GM21717 (cell line): Measurements from ENCODE around the gene ARHGEF16.

Experiments
- ATAC-seq: cut with Tn5 transposase; IDR thresholded peaks from one replicate; pipeline ENCODE4 v1.9.1; 2021; ENCODE audit warnings: mild to moderate bottlenecking, moderate library complexity; ENCODE audit not compliant: unreplicated experiment

ARHGEF16 gene

DNA sequence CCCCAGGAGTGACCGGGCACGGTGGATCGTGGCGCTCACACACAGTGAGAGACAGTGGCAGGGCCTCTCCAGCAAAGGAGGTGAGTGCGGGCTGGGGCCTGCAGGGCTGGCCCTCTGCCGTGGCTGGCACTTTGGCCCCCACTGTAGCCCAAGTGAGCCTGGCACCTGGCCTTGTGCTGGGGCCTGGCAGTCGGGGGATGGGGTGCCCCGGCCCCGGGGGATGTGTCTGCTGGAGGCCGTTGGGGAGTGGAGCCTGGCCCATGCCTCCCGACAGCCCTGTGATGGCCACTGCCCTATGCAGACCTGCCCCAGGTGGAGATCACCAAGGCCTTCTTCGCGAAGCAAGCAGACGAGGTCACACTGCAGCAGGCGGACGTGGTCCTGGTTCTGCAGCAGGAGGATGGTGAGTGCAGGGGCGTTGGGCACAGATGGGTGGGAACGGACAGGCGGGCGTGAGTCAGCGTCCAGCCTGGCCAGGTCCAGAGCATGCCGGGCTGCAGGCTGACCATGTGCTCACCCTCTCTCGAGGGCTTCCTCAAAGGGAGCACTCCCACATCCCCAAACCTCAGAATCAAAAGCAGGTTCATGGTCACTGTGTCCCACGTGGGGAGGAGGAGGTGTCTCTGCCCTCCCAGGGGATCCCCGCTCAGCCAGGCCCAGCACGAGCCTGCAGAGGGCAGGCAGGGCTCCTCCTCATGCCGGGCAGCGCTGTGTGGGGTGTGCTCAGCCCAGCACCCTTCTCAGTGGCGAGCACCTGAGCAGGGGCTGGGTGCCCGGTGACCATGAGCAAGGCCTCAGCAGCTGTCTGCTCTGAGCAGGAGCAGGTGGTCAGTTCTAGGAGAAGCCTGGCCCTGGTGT is 25.3 kb downstream of the ARHGEF16 start:
- no peak for ATAC-seq

DNA sequence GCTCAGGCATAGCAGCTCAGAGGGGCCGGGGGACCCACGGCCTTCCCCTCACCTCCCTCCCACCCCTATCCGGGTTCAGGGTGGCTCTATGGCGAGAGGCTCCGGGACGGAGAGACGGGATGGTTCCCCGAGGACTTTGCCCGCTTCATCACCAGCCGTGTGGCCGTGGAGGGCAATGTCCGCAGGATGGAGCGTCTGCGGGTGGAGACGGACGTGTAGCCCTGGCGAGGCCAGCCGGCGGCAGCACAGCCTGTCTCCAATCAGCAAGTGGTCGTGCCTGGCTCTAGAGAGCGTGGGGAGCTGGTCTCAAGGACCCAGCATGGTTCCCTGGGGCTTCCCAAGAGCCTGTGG is 25.9 kb downstream of the ARHGEF16 start:
- ATAC-seq: no peak

DNA sequence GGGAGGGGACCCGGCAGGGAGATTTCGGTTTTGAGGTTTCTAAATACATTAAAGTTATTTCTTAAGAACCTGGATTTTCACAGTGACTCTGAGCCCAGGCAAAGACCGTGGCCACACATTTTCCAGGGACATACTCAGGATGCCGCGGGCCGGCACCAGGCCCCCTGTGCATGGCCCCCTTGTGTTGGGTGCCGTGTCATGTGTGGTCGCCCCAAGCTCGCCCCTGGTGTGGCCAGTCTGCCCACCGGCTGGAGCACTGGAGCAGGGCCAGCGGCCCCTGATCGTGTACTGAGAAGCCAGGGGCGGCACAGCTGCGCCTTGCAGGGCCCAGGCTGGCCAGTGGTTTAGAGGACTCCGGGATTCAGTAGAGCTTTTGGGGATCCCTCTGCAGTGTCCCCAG is 26.6 kb downstream of the ARHGEF16 start:
- ATAC-seq: no peak

DNA sequence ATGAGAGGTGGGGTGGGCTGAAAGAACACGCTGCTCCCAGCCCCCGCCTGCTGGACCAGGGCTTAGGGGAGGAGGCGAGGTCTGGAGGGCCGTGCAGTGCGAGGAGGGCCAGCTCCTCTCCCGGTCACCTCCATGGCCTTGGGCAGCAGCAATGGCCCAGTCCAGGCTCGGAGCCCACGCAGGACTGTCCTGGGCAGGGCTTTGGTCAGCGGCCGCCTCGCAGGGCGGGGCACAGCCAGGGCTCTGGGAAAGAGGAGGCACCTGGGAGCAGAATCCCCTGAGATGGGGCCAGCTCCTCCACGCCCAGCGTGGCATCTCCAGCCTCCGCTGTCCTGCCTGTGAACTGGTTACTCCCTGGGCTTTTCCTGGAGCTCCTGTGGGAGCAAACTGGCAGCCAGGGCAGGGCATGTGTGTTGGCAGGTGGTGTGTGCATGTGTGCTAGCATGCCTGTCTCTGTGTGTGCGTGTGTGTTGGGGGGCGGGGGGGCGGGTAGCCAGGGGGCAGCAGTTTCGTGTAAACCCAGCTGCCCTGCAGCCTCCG is 27.4 kb downstream of the ARHGEF16 start:
- ATAC-seq: no peak

DNA sequence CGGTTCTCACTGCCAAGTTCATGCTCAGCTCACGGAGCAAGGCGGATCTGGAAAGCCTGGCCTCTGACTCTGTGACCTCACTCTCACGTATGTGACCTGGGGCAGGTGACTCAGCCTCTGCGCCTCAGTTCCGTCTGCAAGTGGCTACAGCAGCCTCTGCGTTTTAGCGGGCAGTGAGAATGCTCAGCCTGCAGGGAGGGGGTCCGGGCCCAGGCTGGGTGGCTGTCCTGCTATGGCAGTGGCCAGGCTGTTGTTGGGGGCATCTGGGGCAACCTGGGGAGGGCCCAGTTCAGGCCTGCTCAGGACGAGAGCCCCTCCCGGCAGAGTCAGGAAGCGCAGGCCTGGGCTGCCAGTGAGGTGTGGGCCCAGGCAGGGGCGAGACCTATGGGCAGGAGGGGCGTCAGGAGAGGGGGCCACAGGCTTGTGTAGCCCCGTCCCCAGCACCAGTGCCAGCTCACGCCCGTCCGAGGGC is 27.9 kb downstream of the ARHGEF16 start:
- no peak for ATAC-seq

DNA sequence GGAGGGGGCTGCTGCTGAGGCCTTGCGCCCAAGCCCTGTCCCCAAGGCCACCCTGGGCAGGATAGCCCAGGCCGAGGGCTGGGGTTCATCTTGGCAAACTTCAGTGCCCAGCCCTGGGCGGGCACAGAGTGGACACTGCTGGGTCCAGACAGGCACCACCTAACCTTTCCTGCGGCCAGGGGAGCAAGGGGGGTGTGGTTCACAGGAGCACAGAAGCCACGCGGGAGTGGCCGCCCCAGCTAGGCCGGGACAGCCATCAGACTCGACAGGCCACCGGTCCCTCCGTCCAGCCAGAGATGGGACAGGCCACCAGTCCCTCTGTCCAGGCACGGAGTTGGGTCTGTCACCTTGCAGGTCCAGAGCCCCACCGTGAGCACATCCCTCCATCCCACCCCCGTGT is 28.9 kb downstream of the ARHGEF16 start:
- ATAC-seq: no peak

DNA sequence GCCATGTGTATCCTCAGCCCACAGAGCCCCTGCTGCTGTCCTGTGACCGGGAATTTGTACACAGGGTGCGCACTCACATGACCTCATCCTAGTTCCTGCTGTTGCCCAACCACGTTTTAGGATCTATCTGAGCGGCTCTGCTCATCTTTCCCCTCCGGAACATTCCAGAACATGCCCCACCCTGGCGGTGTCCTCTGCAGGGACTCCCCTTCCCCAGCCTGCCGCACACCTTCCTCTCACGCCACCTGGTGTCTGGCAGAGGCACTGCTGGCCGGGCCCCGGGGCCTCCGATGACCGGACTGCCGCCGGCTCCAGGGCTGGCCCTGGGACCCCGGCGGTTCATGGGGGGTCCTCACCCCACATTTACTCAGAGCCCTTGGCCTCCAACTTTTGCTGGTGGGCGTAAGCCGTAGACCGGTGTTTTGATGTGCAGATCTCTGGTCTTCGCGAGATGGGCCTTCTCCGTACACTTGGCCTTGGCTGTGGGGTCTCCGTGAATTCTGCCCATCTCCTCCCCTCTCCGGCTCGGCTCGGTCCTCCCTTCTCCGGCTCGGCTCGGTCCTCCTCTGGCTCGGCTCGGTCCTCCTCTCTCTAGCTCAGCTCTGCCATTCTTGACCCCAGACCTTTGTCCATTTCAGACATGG is 29.5 kb downstream of the ARHGEF16 start:
- no peak for ATAC-seq

DNA sequence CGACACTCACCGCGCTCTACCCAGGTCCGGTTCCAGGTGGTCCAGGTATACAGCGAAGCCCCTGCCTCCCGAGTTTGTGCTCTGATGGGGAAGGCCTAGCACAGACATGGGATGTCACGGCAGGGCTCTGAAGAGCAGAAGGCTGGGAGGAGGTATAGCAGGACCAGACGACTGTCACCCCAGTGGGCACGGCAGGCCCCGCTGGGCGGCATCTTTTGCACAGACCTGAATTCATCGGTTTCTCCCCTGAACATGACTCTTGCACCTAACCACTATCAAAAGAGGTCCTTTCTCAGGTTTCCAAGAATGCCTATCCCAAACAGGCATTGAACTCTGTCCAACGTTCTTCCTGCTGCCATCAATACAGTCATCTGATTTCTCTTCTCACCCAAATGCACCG is 30.6 kb downstream of the ARHGEF16 start:
- ATAC-seq: no peak

DNA sequence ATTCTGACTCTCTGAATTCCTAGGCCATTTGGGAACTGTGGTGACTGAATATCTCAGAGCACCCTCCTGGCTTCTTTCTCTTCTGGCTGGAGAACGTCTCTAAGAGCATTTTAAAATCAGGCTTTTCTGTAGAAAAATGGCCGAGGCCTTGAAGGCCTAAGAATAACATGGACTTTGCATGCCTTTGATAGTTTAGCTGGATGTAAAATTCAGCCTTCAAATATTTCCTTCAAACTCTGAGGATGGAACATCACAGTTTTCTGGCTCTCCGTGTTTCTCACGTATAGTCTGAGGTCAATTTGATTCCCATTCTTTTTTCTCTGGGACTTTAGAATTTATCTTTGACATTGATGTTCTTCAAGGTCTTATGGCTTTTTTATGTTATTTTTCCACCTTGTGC is 34.0 kb downstream of the ARHGEF16 start:
- ATAC-seq: no peak

DNA sequence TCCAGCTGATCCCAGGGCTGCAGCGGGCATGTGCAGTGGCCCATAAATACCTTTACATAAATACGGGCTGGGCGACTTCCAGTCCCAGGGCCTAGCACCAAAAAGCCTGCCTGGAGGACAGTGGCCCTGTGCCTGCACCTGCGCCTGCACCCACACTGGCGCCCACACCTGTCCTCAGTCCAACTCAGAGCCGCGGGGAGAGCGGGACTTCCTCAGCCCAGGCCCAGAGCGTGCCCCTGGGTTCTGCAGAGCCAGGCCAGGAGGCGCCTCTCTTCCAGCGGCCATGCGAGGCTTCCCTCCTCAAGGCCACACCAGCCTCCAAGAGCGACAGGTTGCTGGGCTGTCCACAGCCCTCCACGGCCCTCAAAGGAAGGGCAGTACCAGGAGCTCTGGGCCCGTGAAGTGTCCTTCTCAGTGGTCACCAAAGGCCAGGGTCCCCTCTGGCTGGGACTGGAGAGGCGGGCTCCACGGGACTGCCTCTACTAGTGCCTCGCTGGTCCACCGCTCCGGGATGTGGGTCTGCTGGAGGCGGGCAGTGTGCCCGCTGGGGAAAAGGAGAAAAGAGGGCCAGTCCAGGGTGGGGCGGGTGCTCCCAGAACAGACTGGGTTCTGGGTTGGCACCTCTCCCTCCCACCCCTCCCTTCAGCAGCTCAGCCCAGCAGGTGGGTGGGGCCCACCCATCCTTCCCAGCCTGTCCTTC is 35.7 kb downstream of the ARHGEF16 start:
- ATAC-seq: no peak

DNA sequence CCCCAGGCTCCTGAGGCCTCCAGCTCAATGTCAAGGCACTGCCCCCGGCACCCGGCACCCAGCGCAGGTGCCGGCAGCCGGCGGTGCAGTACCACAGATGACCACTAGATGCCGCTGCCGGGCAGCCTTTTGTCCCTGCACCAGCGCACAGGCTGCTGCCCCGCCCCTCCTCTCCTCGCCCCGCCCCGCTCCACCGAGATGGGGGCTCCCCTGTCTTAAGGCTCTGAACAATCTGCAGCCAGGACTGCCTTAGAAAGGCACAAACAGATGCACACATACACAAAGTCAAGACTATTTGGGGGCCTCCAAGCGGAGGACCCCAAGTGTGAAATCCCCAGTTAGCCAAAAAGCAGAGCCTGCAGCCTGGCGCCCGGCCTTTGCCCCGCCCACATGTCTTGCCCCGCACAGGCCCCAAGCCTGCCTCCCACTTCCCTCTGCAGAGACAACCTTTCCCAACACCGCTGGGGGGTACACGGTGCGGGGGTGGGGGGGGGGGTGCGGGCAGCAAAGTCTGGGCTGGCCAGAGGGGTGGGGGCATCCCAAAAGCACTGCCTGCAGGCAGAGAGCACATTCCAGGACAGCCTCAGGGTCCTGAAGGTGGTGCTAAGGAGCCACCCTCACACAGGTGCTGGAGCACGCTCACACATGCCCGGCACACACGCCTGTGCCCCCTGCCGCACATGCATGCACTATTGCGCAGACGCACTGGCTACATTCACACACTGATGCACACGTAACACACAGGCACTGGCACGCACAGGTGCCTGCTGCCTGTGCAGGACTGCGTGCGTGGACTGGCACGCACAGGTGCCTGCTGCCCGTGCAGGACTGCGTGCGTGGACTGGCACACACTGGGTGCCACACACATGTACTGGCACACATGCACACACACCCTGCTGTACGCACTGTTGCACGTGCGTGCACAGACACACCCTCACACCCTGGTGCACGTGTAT is 37.1 kb downstream of the ARHGEF16 start:
- ATAC-seq: peak; percentile 51

DNA sequence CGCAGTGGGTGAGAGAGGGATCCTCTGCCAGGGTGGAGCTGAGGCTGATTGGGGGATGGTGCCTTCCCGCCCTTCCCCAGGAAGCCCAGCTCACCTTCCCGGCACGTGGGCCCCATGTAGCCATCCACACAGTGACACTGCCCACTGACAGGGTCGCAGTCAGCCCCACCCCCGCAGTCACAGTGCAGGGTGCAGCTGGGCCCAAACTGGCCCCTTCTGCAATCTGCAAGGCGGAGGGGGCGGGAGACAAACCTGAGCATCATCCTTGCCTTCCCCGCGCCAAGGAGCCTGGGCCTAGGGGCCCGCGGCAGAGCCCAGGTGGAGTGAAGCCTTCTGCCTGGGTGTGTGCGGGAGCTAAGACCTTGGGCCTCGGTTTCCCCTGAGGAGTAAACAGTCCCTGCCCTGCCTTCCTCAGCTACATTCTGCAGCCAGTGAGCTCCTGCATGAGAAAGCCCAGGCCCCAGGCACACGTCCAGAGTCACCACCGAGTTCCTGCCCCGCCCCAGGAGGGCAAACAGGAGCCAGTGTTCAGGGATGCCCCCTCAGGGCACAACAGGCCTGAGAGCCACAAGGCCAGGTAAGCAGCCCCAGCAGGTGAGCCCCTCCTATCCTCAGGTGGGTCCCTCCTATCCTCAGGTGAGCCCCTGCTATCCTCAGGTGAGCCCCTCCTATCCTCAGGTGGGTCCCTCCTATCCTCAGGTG is 38.2 kb downstream of the ARHGEF16 start:
- no peak for ATAC-seq

DNA sequence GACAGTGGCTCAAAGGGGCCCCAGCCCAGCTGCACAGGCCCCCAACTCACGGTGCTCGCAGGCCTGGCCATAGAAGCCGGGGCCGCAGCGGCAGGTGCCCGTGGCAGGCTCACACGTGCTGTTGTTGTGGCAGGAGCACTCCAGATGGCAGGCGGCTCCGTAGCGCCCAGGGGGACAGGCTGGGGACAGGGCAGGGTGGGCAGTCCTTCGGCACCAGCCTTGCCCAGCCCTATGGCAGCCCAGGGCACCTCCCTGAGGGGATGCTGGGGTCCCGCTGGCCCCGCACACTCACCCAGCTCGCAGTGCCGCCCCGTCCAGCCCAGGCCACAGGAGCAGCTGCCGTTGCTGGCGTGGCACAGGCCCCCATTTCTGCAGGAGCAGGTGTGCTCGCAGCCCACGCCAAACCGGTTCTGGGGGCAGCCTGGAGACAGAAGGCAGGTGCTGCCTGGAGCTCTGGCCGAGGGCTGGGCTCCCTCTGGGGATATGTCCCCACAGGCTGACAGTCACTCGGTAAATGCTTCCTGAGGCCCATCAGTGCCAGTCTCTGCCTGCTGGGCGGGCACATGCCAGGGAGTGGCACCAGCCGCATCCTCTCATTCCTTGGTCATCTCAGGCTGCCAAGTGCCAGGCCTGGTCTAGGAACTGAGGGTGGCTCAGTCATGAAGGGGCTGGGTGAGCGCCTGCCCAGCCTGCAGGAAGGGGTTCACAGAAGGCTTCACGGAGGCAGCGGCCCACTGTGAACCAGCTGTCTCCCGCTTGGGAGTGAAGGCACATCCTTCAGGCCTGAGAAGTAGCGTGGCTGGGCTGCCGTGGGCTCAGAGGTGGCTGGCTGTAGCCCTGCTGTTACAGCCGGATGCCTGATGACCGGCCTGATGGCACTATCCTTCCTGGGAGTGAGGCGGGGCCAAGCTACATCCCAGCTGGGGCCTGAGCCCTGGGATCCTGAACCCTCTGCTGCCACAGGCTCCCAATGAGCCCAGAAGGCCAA is 40.1 kb downstream of the ARHGEF16 start:
- ATAC-seq: no peak

DNA sequence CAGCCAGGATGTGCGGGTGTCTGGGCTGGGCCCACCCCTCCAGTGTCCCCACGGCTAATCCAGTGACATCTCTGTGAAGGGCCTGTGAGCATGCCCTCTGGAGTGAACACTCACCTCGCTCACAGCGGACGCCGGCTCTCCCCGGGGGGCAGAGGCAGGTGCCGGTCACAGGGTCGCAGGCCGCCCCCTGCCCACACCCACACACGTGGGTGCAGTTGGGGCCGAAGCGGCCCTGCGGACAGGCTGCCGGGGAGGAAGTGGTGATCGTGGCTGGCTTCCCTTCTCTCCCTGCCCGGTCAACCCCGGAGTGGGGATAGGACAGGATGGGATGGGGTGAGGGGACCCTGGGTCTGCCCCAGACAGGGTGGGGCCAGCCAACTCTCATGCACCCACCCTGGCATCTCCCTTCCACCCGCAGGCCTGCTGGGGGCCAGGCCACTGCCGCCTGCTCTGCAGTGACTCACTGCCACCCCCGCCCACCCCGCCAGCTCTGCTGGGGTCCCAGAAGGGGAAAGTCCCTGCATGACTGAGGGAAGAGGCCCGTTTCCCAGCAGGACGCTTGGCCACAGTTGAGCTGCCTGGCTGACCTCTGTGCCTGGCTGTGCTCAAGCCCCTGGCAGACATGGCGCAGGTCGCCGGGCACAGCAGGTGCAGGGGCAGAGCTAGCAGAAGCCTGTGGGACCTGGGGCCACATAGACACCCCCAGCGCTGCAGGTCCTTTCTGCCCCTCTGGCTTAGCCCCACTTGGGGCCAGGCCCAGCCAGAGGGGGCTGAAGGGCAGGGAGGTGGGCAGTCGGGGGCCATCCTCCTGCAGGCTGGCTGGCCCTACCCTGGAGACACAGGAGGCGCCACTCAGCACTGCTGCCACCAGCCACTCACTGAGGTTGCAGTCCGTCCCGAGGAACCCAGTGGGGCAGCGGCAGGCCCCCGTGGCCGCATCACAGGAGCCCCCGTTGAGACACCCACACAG is 41.6 kb downstream of the ARHGEF16 start:
- no peak for ATAC-seq

DNA sequence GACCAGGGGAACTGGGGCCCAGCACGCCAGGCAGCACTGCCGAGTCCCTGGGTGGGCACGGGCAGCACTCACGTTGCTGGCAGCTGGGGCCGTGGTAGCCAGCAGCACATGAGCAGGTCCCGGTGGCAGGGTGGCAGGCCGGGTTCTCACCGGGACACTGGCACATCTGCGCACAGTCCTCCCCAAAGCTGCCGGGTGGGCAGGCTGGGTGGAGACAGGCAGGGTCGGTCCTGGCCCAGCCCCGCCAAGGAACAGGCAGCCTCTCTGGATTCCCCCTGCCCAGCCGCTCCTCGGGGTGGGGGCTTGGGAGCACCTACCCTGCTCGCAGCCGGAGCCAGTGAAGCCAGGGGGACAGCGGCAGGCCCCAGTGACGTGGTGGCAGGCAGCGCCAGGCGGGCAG is 42.5 kb downstream of the ARHGEF16 start:
- ATAC-seq: no peak

DNA sequence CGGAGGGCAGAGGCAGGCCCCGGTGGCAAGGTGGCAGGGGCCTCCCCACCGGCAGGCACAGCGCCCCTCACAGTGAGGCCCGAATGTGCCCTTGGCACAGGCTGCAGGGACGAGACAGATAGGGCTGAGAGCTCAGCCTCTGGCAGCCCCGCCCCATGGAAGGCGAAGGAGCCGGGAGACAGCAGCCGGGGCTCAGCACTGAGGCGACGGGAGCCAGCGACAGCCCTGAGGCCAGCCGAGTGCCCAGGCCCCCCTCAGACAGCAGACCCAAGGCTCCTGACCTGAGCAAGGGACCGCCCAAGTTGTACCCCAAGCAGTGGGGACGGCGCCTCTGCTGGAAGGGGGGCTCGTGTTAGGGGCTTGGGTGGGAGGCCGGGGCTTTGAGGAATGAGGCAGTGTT is 43.1 kb downstream of the ARHGEF16 start:
- no peak for ATAC-seq

DNA sequence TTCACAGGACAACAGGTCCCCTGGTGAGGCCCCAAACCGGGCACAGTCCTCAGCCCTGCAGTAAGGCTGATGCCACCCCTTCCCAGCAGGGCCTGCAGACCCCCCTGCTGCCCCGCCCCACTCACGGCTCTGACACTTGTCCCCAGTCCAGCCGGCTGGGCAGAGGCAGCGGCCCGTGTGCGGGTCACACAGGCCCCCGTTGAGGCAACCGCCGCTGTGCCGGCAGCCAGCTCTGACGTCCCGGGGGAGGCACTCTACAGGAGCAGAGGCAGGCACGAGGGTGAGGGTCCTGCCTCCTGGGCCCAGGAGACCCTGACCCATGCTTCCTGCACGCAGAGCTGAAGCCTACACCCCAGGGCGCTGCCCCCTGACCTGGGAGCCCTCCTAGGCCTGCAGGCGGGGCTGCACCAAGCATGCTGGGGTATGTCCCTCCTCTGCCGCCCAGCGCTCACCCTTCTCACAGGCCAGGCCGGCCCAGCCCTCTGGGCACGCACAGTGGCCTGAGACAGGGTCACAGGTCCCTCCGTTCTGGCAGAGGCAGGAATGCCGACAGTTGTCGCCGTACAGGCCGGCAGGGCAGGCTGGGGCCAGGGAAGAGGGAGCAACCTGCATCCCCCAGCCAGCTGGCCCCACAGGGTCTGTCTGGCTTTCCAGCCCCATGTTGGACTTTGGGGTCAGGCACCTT is 43.9 kb downstream of the ARHGEF16 start:
- ATAC-seq: no peak
